CD4-positive, alpha-beta memory T cell (primary cell): Measurements from ENCODE around the gene ENO4. TPM values are rescaled to one million over a fixed set of nuclear protein-coding genes. Genes with fewer than 3 reads are reported as not detected.

Experiments used
- CTCF ChIA-PET: fragments of 350-600 bp; sonication (Branson Sonifier 250); formaldehyde crosslinking; loops from one replicate; lab custom pipeline; 2021; ENCODE audit warnings: inconsistent platforms; ENCODE audit not compliant: partially characterized antibody; lab: Charles Lee
- POLR2A ChIA-PET: fragments of 350-600 bp; sonication (Branson Sonifier 250); formaldehyde crosslinking; loops from one replicate; lab custom pipeline; 2021; ENCODE audit not compliant: partially characterized antibody; lab: Charles Lee
- DNase-seq, 5 donors: peaks; one replicate each; pipeline versions ENCODE4 v3.0.0 to v3.0.0-alpha.2; 2020 to 2022; ENCODE audit warnings: mixed read lengths in 1 of 5
- H3K27ac ChIP-seq: one replicate; pipeline ENCODE4 v1.7.0; 2013; ENCODE audit warnings: low read depth, low read length
- H3K27me3 ChIP-seq: 2 replicates; pipeline ENCODE4 v1.7.0; 2013; ENCODE audit warnings: mild to moderate bottlenecking, low read length, moderate library complexity; ENCODE audit not compliant: insufficient read depth
- H3K36me3 ChIP-seq: 2 replicates; pipeline ENCODE4 v1.7.0; 2013; ENCODE audit warnings: mild to moderate bottlenecking, low read length, moderate library complexity; ENCODE audit not compliant: insufficient read depth
- H3K4me1 ChIP-seq: 2 replicates; pipeline ENCODE4 v1.7.0; 2013; ENCODE audit warnings: mild to moderate bottlenecking, low read length, moderate library complexity; ENCODE audit not compliant: insufficient read depth
- H3K4me3 ChIP-seq, 2 donors: one replicate each; pipeline ENCODE4 v1.7.0; 2013; ENCODE audit warnings: low read length in 2 of 2, mild to moderate bottlenecking in 1 of 2
- H3K9me3 ChIP-seq, 2 donors: one replicate each; pipeline ENCODE4 v1.7.0; 2013; ENCODE audit warnings: low read length in 2 of 2, control low read depth in 1 of 2; ENCODE audit not compliant: control insufficient read depth in 1 of 2
- H3K27ac Mint-ChIP-seq, 7 donors: one replicate each; pipeline ENCODE4 v1.8.0; 2020 to 2021; ENCODE audit warnings: mixed read lengths in 7 of 7, mild to moderate bottlenecking in 6 of 7, inconsistent platforms in 3 of 7, moderate library complexity in 3 of 7
- H3K27me3 Mint-ChIP-seq, 2 donors: one replicate each; pipeline ENCODE4 v1.8.0; 2020 to 2021; ENCODE audit warnings: mixed read lengths in 2 of 2
- H3K36me3 Mint-ChIP-seq, 2 donors: one replicate each; pipeline ENCODE4 v1.8.0; 2020 to 2021; ENCODE audit warnings: mixed read lengths in 2 of 2, inconsistent platforms in 1 of 2, mild to moderate bottlenecking in 1 of 2
- H3K4me1 Mint-ChIP-seq, 4 donors: one replicate each; pipeline ENCODE4 v1.8.0; 2020 to 2021; ENCODE audit warnings: mixed read lengths in 4 of 4, mild to moderate bottlenecking in 1 of 4
- H3K4me3 Mint-ChIP-seq, 8 donors: one replicate each; pipeline ENCODE4 v1.8.0; 2020 to 2021; ENCODE audit warnings: mixed read lengths in 8 of 8, mild to moderate bottlenecking in 7 of 8, moderate library complexity in 6 of 8, inconsistent platforms in 3 of 8
- H3K9me3 Mint-ChIP-seq, 8 donors: one replicate each; pipeline ENCODE4 v1.8.0; 2020 to 2021; ENCODE audit warnings: mixed read lengths in 8 of 8, mild to moderate bottlenecking in 5 of 8, inconsistent platforms in 3 of 8, moderate library complexity in 1 of 8
- intact Hi-C: fragments of 100-400 bp; cut with micrococcal nuclease; formaldehyde crosslinking; loops from one replicate; pipeline ENCODE4 v1.15.1; 2023
- polyA plus RNA-seq, 2 donors: library from polyadenylated mRNA; unstranded; fragments of 300-500 nt; fragmentation: Illumina TruSeq; gene quantifications; one replicate each; pipeline ENCODE4 v1.2.3, GENCODE V29; 2021
- total RNA-seq, 2 experiments: library from RNA; stranded (reverse); gene quantifications; one replicate each; pipeline ENCODE4 v1.2.3, GENCODE V29; 2021

Gene ENO4
- total and polyA plus RNA-seq, 4 experiments from 2014 or later, result not detected

DNA sequence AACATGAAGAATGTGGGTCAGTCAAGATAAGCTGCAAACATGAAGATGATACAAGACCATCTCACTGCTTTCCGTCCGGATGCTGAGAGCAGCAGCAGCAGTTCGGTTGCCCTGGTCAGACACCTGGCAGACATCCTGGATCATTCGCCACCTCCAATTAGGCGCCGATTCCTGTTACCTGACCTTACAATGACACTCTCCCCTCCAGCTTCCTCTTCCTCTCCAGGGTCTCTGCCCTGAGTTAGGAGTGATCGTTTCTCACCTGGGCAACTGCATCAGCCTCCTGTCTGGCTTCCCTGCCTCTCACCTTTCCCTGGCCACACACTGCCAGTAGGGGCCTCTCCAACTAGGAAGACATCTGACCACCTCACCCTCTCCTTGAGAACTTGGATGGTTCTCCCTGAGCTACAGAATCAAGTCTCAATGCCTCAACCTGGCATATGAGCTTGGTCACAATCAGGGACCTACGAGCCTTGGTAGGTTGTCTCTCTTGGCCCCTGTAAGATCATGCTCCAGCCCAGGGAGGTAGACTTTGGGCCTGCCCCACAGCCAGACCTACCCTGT is 31.4 kb upstream of the ENO4 start:
- CTCF ChIA-PET, result no interaction called here
- intact Hi-C loops, result no loop called here

DNA sequence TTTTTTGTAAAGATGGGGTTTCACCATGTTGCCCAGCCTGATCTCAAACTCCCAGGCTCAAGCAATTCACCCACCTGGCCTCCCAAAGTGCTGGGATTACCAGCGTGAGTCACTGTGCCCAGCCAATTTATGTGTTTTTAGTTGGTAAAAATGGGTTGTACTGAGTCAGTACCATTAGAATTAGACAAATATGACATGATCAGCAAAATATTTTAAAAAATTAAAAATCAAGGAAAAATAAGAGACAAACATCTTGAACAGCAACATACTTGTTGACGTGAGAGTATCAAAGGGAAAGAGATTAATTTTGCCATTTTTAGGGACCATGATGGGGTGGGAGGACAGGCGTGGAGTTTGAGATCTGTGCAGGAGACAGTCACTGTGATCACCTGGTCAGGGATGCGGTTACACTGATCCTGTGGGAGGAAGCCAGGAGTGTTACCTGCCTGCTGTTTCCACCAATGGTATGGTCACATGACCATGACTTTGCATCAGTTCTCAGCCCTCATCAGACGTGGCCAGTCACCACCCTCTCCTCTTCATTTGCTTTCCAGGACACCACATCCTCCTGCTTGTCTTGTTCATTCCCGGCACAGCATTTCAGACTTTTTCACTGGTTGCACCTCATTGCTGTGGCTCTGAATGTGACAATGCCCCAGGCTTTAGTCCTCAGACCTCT is 29.2 kb upstream of the ENO4 start:
- ChIA-PET CTCF (no interaction called here), POLR2A (no interaction called here)
- Mint-ChIP-seq H3K36me3 (no peaks in the 10 kb centered on the region), H3K27me3 (peaks cover 10 to 13% of the 10 kb centered on the region in 2 donors), H3K4me1 (no peaks in the 10 kb centered on the region), H3K27ac (no peak overlapping the region), H3K9me3 (peaks cover 0 to 3% (median 1%) of the 10 kb centered on the region in 8 donors), H3K4me3 (no peak overlapping the region)
- no peak overlapping the region for H3K27ac ChIP-seq
- DNase-seq, result no peak
- no peaks in the 10 kb centered on the region for H3K36me3 ChIP-seq
- H3K9me3 ChIP-seq, result no peaks in the 10 kb centered on the region
- intact Hi-C loops, result no loop called here
- no peaks in the 10 kb centered on the region for H3K4me1 ChIP-seq
- H3K4me3 ChIP-seq, result no peak overlapping the region
- H3K27me3 ChIP-seq, result no peaks in the 10 kb centered on the region

More for the DNA sequence above, 31.4 kb upstream of the ENO4 start:
- H3K36me3 ChIP-seq, result no peaks in the 10 kb centered on the region
- POLR2A ChIA-PET, result no interaction called here
- no peaks in the 10 kb centered on the region for H3K4me1 Mint-ChIP-seq
- H3K27ac ChIP-seq, result no peak overlapping the region
- no peaks in the 10 kb centered on the region for H3K9me3 ChIP-seq
- H3K36me3 Mint-ChIP-seq, result no peaks in the 10 kb centered on the region
- no peak overlapping the region for H3K27ac Mint-ChIP-seq
- no peak overlapping the region for H3K4me3 Mint-ChIP-seq
- DNase-seq, result no peak
- H3K9me3 Mint-ChIP-seq, result peaks cover 0 to 3% (median 0%) of the 10 kb centered on the region in 8 donors
- H3K4me3 ChIP-seq, result no peak overlapping the region
- H3K4me1 ChIP-seq, result no peaks in the 10 kb centered on the region
- no peaks in the 10 kb centered on the region for H3K27me3 ChIP-seq
- H3K27me3 Mint-ChIP-seq, result peaks cover 6 to 7% of the 10 kb centered on the region in 2 donors

DNA sequence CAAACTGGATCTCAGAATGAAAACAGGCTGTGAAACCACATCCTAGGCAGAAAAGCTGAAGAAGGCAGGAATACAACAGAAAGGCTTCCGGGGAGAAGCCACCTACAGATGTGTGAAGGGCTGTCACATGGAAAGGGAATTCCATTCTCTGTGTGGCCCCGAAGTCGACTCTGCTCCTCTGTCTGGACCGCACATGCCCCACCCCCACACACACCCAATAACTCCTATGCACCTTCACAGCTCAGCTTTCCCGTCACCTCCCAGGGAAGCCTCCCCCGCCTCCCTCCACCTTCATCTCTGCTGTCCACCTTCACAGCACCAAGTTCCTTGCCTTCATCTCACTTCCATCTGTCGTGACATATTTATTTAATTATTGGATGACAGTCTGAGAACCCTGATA is 23.4 kb upstream of the ENO4 start:
- H3K4me1 Mint-ChIP-seq, result no peaks in the 10 kb centered on the region
- no peak for DNase-seq
- no peak overlapping the region for H3K4me3 Mint-ChIP-seq
- H3K27me3 Mint-ChIP-seq, result peaks cover 6 to 11% of the 10 kb centered on the region in 2 donors
- no peaks in the 10 kb centered on the region for H3K4me1 ChIP-seq
- H3K36me3 ChIP-seq, result no peaks in the 10 kb centered on the region
- H3K9me3 ChIP-seq, result no peaks in the 10 kb centered on the region
- H3K9me3 Mint-ChIP-seq, result peaks cover 0 to 3% (median 0%) of the 10 kb centered on the region in 8 donors
- ChIA-PET POLR2A (no interaction called here), CTCF (interaction anchor here (1.0 to 1.3 kb wide), 2 partner anchors 38 to 349 kb away, joined by 3 read pairs; no protein-coding TSS in a partner anchor)
- intact Hi-C loops, result no loop called here
- no peak overlapping the region for H3K4me3 ChIP-seq
- no peaks in the 10 kb centered on the region for H3K27me3 ChIP-seq
- H3K27ac Mint-ChIP-seq, result no peak overlapping the region
- no peaks in the 10 kb centered on the region for H3K36me3 Mint-ChIP-seq
- no peak overlapping the region for H3K27ac ChIP-seq

DNA sequence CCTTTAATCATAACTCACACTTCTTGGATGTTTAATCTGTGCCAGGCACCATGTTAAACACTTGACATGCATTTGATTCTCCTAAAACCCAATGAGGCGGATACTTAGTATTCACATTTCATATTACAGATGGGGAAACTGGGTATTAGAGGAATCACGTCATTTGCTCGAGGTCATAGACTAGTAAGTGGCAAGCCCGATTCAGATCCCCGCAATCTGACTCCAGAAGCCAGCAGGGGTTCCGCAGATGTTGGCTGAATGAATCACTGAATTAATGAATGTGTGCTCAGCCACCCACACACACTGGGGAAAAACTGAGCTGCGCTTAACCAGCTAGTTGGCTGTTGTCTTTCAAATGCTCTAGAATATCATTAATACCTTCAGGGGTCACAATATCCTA is 22.5 kb upstream of the ENO4 start:
- H3K36me3 Mint-ChIP-seq, result no peaks in the 10 kb centered on the region
- CTCF ChIA-PET, result interaction anchor here (1.3 to 1.6 kb wide), 2 partner anchors 38 to 348 kb away, joined by 3 to 6 read pairs; no protein-coding TSS in a partner anchor
- Histone ChIP-seq H3K4me1 (no peaks in the 10 kb centered on the region), H3K27ac (no peak overlapping the region), H3K9me3 (no peaks in the 10 kb centered on the region), H3K4me3 (no peak overlapping the region), H3K36me3 (no peaks in the 10 kb centered on the region), H3K27me3 (no peaks in the 10 kb centered on the region)
- DNase-seq, result no peak
- H3K9me3 Mint-ChIP-seq, result peaks cover 0 to 2% (median 0%) of the 10 kb centered on the region in 8 donors
- peaks cover 6 to 13% of the 10 kb centered on the region in 2 donors for H3K27me3 Mint-ChIP-seq
- intact Hi-C loops, result no loop called here
- H3K4me3 Mint-ChIP-seq, result no peak overlapping the region
- POLR2A ChIA-PET, result no interaction called here
- no peak overlapping the region for H3K27ac Mint-ChIP-seq
- no peaks in the 10 kb centered on the region for H3K4me1 Mint-ChIP-seq

DNA sequence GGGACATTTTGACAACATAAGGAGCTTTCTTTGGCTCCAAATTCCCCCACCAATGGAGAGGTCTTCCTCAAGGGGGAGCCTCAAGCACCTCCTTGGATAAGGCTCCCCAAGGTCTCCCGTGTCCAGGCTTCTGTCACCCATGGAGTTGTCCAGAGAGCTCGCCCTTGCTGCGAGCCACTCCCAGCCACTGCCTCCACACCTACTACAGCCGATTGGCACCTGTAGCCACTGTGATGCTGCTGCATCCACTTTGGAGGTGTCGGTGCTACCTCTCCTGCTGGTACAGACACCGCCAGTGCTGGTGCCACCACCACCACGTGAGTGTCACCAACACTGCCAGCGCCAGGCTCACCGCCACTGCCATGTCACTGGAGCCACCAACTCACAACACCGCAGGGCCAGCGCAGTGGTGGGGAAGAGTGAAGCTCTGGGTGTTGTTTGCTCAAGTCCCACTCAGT is 22.1 kb upstream of the ENO4 start:
- H3K4me3 Mint-ChIP-seq, result no peak overlapping the region
- DNase-seq, result no peak
- H3K4me1 Mint-ChIP-seq, result no peaks in the 10 kb centered on the region
- POLR2A ChIA-PET, result no interaction called here
- H3K4me3 ChIP-seq, result no peak overlapping the region
- no peak overlapping the region for H3K27ac Mint-ChIP-seq
- H3K27ac ChIP-seq, result no peak overlapping the region
- H3K27me3 ChIP-seq, result no peaks in the 10 kb centered on the region
- CTCF ChIA-PET, result interaction anchor here (1.3 to 1.6 kb wide), 2 partner anchors 39 to 348 kb away, joined by 3 to 6 read pairs; no protein-coding TSS in a partner anchor
- intact Hi-C loops, result no loop called here
- H3K9me3 ChIP-seq, result no peaks in the 10 kb centered on the region
- H3K9me3 Mint-ChIP-seq, result peaks cover 0 to 2% (median 0%) of the 10 kb centered on the region in 8 donors
- H3K27me3 Mint-ChIP-seq, result peaks cover 8 to 13% of the 10 kb centered on the region in 2 donors
- no peaks in the 10 kb centered on the region for H3K4me1 ChIP-seq
- no peaks in the 10 kb centered on the region for H3K36me3 ChIP-seq
- H3K36me3 Mint-ChIP-seq, result no peaks in the 10 kb centered on the region

DNA sequence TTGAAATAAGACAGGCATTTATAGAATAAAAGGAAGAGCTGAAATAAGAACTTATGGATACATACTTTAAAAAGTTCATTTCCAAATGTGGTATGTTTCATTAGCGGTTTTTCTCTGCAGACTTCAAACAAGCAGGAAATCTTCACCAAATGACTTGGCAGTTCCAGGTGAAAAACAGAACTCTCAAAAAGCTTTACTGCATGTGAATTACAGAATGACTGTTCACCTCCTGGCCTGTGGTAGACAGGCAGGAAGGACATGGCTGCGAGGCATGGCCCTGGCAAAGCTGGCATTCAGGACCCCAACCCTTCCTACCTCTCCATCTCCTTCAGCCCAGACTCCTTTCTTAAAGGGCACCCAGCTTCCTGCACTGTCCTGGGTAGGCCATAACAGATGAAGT is 21.2 kb upstream of the ENO4 start:
- CTCF ChIA-PET, result interaction anchor here (1.6 kb wide), 1 partner anchor 40 kb away, joined by 6 read pairs; no protein-coding TSS in a partner anchor
- peaks cover 0 to 2% (median 0%) of the 10 kb centered on the region in 8 donors for H3K9me3 Mint-ChIP-seq

DNA sequence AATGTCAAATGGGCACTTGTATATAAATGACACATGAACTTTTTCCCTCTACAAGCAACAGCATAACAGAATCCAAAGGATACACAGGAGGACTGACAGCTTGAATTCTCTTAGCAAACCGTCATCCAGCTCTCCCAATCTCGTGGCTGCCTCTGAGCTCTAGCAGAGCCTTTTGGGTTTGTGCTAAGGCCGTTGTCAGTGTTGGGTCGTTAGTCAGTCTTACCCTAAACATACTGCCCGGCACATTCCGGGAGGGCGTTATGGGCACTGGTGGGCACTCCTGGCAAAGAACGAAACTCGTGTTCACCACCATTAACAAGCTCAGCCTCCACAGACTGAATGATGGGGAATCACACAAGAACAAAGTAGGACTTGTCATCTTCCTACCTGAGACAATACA is 19.6 kb upstream of the ENO4 start:
- H3K27me3 ChIP-seq, result no peaks in the 10 kb centered on the region
- ChIA-PET CTCF (interaction anchor here (1.2 kb wide), 1 partner anchor 346 kb away, joined by 3 read pairs; no protein-coding TSS in a partner anchor), POLR2A (no interaction called here)
- Mint-ChIP-seq H3K27ac (no peak overlapping the region), H3K4me3 (no peak overlapping the region), H3K36me3 (no peaks in the 10 kb centered on the region), H3K4me1 (no peaks in the 10 kb centered on the region), H3K27me3 (peaks cover 3 to 7% of the 10 kb centered on the region in 2 donors), H3K9me3 (peaks cover 0 to under 1% (median 0%) of the 10 kb centered on the region in 8 donors)
- no peak overlapping the region for H3K27ac ChIP-seq
- no peak for DNase-seq
- H3K36me3 ChIP-seq, result no peaks in the 10 kb centered on the region
- H3K4me3 ChIP-seq, result no peak overlapping the region
- H3K9me3 ChIP-seq, result no peaks in the 10 kb centered on the region
- intact Hi-C loops, result no loop called here
- H3K4me1 ChIP-seq, result no peaks in the 10 kb centered on the region

More for the DNA sequence above, 21.2 kb upstream of the ENO4 start:
- Mint-ChIP-seq H3K27ac (no peak overlapping the region), H3K36me3 (no peaks in the 10 kb centered on the region), H3K4me3 (no peak overlapping the region), H3K27me3 (peaks cover 8 to 13% of the 10 kb centered on the region in 2 donors), H3K4me1 (no peaks in the 10 kb centered on the region)
- intact Hi-C loops, result no loop called here
- H3K27me3 ChIP-seq, result no peaks in the 10 kb centered on the region
- no peak for DNase-seq
- no peaks in the 10 kb centered on the region for H3K4me1 ChIP-seq
- no peak overlapping the region for H3K4me3 ChIP-seq
- H3K9me3 ChIP-seq, result no peaks in the 10 kb centered on the region
- POLR2A ChIA-PET, result interaction anchor here (0.7 kb wide), 1 partner anchor 30 kb away, joined by 3 read pairs; no protein-coding TSS in a partner anchor
- H3K36me3 ChIP-seq, result no peaks in the 10 kb centered on the region
- no peak overlapping the region for H3K27ac ChIP-seq
